Activated naive CD4-positive, alpha-beta T cell treated with anti-CD3 and anti-CD28 coated beads, Interleukin-2, amount 50 U/mL, for 72 hours (primary cell): Measurements from ENCODE around the gene FLT1. TPM values are rescaled to one million over a fixed set of nuclear protein-coding genes. Genes with fewer than 3 reads are reported as not detected.
A peak's percentile ranks its signal among the peaks of the same experiment; 100 is the strongest.

Experiments used
- ATAC-seq, 2 donors: fragments of 150-1000 bp; cut with Tn5 transposase; 2 replicates each; pipeline ENCODE4 v1.10.0; 2021; ENCODE audit warnings: mild to moderate bottlenecking in 2 of 2, moderate library complexity in 2 of 2
- DNase-seq, 2 donors: peaks; one replicate each; pipeline ENCODE4 v3.0.0; 2021 to 2022; ENCODE audit warnings: low spot score in 2 of 2
- H3K27ac Mint-ChIP-seq, 2 donors: one replicate each; pipeline ENCODE4 v1.8.0; 2022; ENCODE audit warnings: mild to moderate bottlenecking in 2 of 2, mixed read lengths in 2 of 2
- H3K36me3 Mint-ChIP-seq, 2 donors: one replicate each; pipeline ENCODE4 v1.8.0; 2022; ENCODE audit warnings: mixed read lengths in 2 of 2
- H3K9me3 Mint-ChIP-seq, 2 donors: one replicate each; pipeline ENCODE4 v1.8.0; 2022; ENCODE audit warnings: mixed read lengths in 2 of 2
- total RNA-seq, 2 donors: library from RNA; stranded (reverse); gene quantifications; one replicate each; pipeline ENCODE4 v1.2.3, GENCODE V29; 2022

FLT1 gene
- total RNA-seq, 2 donors from 2014 or later, result 4.0 to 25.5 TPM

DNA sequence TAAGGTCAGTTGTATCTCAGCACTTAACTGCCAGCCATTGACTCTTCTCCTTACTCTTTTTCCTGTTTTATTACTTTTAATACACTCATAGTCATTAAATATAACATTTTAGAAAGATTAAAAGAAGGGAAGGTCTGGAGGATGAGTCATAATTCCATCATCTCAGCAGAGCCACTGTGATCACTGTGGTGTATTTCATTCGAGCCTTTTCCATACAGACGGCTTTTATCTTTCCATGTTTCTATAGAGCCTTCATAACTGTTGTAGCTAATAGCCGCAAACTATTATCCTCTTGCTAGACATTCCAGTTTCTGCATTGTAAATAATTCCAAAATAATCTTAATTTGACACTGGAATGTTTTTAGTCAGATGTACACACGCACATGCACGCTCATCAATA, 4.7 kb upstream of the FLT1 start:
- Mint-ChIP-seq H3K9me3 (no peaks in the 10 kb centered on the region), H3K36me3 (no peaks in the 10 kb centered on the region), H3K27ac (no peak overlapping the region)
- DNase-seq (no peak), ATAC-seq (no peak)

GRCh38 chr13:28498481-28499115, 3.7 kb upstream of the FLT1 start:
- DNase-seq (no peak), ATAC-seq (no peak)
- no peaks in the 10 kb centered on the region for H3K9me3 Mint-ChIP-seq

DNA sequence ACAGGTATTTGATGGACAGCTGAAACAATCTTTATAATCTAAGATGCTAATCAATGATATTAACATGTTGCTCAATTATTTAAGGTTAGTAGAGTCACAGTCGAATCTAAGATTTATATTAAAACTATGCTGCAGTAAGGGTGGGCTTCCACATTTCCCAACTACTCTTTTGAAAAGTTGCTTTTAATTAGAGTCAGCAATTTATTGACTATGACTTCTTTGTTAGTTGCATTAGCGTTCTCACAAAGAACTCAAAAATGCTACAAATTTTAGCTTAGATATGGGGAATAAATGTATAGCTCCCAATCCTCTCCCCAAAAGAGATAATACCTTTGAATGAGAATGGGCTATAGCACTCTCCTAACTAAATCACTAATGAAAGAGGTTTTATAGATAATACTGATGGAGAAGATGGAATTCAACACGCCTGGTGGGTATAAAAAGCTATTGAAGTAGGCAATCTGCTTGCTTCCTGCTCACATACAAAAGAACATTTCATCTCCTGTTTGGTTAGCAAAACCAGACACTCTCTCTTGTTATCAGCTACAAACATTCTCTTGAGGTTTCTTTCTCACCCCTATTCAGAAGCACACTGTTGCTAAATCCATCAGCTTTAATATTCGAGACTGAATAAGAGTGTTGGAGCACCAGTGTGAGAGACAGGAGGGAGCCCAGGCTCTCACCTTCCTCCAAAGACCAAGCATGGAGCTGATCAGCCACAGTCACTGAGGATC, 2.4 kb upstream of the FLT1 start:
- no peak for ATAC-seq
- Mint-ChIP-seq H3K36me3 (no peaks in the 10 kb centered on the region), H3K9me3 (no peaks in the 10 kb centered on the region), H3K27ac (no peak overlapping the region)
- no peak for DNase-seq

More at GRCh38 chr13:28498481-28499115, 3.7 kb upstream of the FLT1 start:
- no peak overlapping the region for H3K27ac Mint-ChIP-seq
- H3K36me3 Mint-ChIP-seq, result no peaks in the 10 kb centered on the region

- Mint-ChIP-seq H3K27ac (no peak overlapping the region), H3K36me3 (no peaks in the 10 kb centered on the region), H3K9me3 (no peaks in the 10 kb centered on the region)
- ATAC-seq (no peak), DNase-seq (no peak)
These were observed 1.2 kb upstream of the FLT1 start for GRCh38 chr13:28496188-28496564.

DNA sequence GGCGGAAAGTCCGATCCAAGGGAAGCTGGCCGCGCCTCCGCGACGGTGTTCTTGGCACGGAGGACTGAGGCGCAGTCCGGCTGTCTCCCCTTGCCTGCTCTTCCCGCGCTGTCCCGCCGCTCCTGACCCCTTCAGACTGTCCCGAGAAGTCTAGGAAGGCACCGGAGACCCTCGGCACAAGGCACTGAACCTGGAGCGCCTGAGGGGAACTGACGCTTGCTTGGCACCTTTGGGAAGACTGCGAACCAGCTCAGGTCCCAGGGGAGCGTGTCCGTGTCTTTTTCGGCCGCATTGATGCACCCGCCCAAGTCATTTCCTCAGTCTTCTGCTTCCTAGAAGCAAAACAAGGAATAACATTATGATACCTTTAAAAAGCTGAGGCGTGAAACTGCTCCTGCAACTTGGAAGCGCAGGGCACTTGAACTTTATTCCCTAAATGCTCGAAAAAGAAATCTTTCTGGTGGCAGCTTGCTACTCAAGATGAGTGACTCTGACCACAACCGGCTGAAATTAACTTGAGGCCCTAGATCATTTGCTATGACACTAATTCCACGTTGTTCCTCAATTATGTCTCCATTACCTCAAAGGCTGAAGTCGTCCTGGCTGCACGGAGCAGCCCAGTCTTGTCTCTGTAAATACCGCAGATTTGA, 735 bp upstream of the FLT1 start:
- H3K9me3 Mint-ChIP-seq, result no peaks in the 10 kb centered on the region
- H3K27ac Mint-ChIP-seq, result no peak overlapping the region
- no peak for DNase-seq
- H3K36me3 Mint-ChIP-seq, result no peaks in the 10 kb centered on the region
- no peak for ATAC-seq

DNA sequence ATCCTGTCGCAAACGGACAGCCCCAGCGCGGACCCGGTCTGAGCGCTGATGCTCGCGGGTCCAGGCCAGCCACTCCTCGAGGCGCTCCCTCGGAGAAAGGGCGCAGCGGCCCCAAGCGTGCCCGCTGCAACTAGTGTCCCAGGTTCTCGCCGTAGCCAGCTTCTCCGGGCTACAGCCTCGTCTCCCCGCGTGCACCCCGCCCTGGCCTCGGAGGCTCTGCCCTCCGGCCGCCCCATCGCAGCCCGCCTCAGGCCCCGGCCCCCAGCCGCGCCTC, 487 bp downstream of the FLT1 start:
- Mint-ChIP-seq H3K36me3 (no peaks in the 10 kb centered on the region), H3K9me3 (no peaks in the 10 kb centered on the region), H3K27ac (no peak overlapping the region)
- ATAC-seq, result peak; percentile 34 to 36
- DNase-seq, result no peak

DNA sequence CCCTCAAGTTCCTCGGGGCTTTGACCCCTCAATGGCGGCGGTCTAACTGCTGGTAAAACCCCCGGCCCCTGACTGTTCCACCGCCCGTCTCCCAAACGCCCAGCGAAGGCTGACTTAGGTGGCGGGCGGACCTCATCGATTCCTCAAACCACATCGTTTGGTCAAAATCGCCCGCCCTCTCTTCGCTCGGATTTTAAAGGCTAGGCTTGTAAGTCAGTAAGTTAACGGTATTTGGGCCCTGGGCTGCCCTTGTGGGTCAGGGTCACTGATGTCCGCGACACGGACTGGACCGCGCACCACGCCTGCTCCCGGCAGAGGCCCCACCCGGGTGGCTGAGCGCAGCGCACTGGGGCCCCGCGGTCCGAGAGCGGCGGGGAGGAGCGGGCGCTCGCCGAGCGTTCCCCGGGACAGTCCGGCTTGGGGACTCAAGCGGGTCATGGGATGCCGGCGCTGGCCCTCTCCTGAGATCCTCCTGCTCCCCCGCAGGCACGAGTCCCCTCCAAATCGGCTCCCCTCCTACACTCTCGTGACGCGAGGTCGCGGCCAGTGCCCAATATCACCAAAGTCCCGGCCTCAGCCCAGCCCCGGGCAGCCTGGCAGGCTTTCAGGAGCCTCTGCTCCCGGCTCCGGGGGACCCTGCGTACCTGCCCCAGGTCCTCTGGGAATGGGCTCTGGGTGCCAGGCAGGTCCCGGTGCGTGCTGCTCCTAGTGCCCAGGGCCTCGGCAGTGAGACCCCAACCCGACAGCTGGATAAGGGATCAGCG, 1.0 kb downstream of the FLT1 start:
- Mint-ChIP-seq H3K36me3 (no peaks in the 10 kb centered on the region), H3K27ac (peak overlapping the region in 1 of 2 donors; percentile 70), H3K9me3 (no peaks in the 10 kb centered on the region)
- DNase-seq (peak in 1 of 2 donors; percentile 25), ATAC-seq (peak; percentile 16 to 35)

DNA sequence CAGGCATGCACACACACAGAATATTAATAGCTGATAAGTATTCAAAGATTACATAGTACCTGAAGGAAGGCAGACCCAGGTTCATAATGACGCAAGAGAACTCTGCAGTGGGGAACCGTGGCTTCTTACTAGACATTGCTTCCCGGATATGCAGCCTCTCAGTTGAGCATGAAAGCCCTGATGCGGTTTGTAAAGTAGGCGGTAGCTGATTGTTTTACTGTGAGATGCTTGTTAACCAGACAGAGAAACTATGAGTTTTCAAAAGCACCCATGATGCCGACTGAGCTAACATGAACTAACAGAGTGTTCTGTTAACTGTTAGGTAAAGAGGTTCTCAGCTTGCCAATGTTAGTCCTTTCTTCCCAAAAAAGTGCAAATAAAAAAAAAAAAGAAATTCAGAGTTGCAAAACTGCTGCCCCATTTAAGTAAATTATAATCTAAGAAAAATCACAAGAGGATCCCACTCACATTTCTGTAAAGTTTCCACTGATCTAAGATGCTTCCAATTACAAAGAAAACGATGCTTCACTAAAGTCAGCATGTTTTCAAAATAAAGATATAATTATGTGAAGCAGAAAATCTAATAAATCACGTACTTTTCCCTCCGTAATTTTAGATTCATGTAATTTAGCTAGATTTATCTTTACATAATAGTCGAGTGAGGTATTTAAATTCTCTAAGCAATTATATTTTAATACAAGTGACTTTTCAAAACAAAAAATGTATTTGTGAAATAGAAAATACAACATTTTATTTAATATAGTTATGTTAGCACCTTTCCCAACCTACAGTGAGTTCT, 2.2 kb downstream of the FLT1 start:
- DNase-seq, result peak in 1 of 2 donors; percentile 57
- Mint-ChIP-seq H3K27ac (peak overlapping the region in 1 of 2 donors; percentile 4), H3K9me3 (no peaks in the 10 kb centered on the region), H3K36me3 (no peaks in the 10 kb centered on the region)
- ATAC-seq, result peak; percentile 69 to 85

DNA sequence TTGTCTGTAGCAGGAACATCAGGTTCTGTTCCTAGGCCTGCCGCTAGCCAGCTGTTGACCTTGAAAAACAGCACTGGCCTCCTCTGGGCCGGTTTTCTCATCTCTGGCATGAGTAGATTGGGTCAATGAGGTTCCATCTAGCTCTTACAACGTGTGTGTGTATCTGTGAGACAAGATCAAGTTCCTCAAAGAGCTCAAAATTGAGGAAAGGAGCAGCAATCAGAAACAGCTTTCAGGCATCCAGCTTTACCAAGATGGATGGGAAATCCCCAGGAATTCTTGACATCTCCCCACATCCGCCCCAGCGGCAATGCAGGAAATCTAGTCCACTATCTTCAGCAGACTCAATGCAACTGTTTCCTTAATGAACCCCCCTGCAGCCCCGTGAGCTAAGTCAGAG, 4.9 kb downstream of the FLT1 start:
- DNase-seq (no peak), ATAC-seq (no peak)
- Mint-ChIP-seq H3K36me3 (peaks cover 0 to 5% of the 10 kb centered on the region in 2 donors), H3K27ac (no peak overlapping the region), H3K9me3 (no peaks in the 10 kb centered on the region)

GRCh38 chr13:28489524-28489931, 5.4 kb downstream of the FLT1 start:
- DNase-seq (no peak), ATAC-seq (no peak)
- H3K9me3 Mint-ChIP-seq, result no peaks in the 10 kb centered on the region
- H3K27ac Mint-ChIP-seq, result no peak overlapping the region
- H3K36me3 Mint-ChIP-seq, result peaks cover 0 to 5% of the 10 kb centered on the region in 2 donors

GRCh38 chr13:28488376-28489005, 6.4 kb downstream of the FLT1 start:
- ATAC-seq, result no peak
- H3K27ac Mint-ChIP-seq, result no peak overlapping the region
- no peaks in the 10 kb centered on the region for H3K9me3 Mint-ChIP-seq
- DNase-seq, result no peak
- H3K36me3 Mint-ChIP-seq, result peaks cover 0 to 5% of the 10 kb centered on the region in 2 donors

DNA sequence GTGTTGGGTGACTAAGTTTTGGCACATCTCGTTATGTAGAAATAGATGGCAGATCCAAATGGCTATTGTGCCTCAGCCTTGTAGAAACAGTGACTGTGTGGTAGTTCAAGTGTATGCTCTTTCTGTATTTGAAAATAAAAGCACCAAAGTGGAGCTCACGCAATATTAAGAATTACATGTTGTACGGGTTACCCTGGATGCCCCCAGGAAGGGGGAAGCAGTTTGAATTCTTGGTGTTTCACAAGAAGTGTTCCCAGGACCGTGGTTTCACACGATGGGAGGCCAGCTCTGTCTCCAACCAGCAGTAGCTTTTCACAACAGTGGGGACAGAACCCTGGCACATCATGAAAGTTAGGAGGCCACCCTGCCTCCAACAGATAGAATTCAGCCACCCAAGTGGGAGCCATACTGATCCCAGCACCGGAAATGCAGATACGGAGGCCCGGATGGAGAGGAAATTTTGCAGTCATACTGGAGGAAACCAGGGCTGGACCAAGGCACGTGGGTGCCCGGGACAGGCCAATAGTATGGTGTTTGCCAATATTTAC, 8.9 kb downstream of the FLT1 start:
- no peak overlapping the region for H3K27ac Mint-ChIP-seq
- H3K36me3 Mint-ChIP-seq, result peaks cover 0 to 5% of the 10 kb centered on the region in 2 donors
- no peaks in the 10 kb centered on the region for H3K9me3 Mint-ChIP-seq
- DNase-seq, result no peak
- ATAC-seq, result no peak

DNA sequence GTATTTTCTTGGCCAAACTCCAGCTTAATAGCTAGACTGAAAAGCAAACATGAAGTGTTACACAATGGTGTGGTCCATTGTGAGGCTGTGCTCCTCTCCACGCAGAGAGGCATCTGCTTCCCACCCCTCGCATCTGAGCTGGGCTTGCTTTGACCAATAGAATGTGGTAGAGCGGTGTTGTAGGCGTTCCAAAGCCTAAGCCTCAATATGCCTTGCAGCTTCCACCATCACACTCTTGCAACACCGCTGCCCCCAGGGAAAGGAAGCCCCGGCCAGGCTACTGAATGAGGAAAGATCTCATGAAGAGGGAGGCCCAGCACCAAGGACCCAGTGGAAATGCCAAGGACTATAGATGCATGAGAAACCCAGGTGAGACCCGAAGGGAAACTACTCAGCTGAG, 9.4 kb downstream of the FLT1 start:
- Mint-ChIP-seq H3K9me3 (no peaks in the 10 kb centered on the region), H3K27ac (no peak overlapping the region), H3K36me3 (peaks cover 0 to 5% of the 10 kb centered on the region in 2 donors)
- no peak for ATAC-seq
- DNase-seq, result no peak

GRCh38 chr13:28485097-28485496, 9.8 kb downstream of the FLT1 start:
- ATAC-seq (no peak), DNase-seq (no peak)
- Mint-ChIP-seq H3K27ac (no peak overlapping the region), H3K36me3 (peaks cover 0 to 5% of the 10 kb centered on the region in 2 donors), H3K9me3 (no peaks in the 10 kb centered on the region)

DNA sequence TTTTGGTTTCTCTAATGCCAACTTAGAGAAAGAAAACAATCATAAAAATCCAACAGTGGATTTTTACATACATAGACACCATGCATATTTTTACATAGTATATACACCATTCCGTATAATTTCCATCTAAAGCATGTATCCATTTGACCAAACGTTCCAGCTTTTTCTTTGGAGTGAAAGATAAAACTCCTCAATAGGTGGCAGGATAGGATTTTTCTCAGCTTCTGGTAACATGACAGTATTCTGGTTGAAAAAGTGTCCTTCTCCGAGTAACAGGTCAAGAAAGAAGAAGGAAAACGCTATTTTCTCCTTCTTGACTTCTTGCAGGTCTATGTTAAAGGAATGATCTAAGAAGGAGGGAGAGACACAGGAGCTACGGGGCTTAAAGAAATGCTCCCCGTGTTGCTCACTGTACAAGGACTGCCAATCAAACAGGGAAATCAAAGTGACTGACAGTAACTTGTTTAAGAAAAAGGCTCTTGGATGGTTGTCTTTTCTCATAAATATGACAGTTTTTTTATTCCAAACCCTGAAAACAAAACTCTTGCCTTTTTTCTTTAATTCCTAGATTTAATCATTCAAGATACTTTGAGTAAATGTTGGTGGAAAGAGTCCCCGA, 11.5 kb downstream of the FLT1 start:
- Mint-ChIP-seq H3K36me3 (peaks cover 0 to 5% of the 10 kb centered on the region in 2 donors), H3K9me3 (no peaks in the 10 kb centered on the region), H3K27ac (no peak overlapping the region)
- ATAC-seq (no peak), DNase-seq (no peak)
